HCT116 (cell line): ENCODE results near the gene ZNF76. TPM values are rescaled to one million over a fixed set of nuclear protein-coding genes. Genes with fewer than 3 reads are reported as not detected.

Experiments used
- ATAC-seq: fragments of 200-7000 bp; cut with Tn5 transposase; 2 replicates; pipeline ENCODE4 v1.9.1; 2020; ENCODE audit warnings: mild to moderate bottlenecking, moderate library complexity
- BruUV-seq: library from RNA; stranded (reverse); fragments of 400-500 nt; replicated peaks from 2 replicates; lab custom pipeline; 2021; lab: Mats Ljungman, UMichigan
- CTCF ChIA-PET: fragments of 300-600 bp; sonication (Branson Sonifier 250); formaldehyde crosslinking; loops from one replicate; lab custom pipeline; 2021; ENCODE audit warnings: antibody characterized with exemption; lab: Charles Lee
- POLR2A ChIA-PET: fragments of 300-600, 350-600 bp; sonication (Branson Sonifier 250); formaldehyde crosslinking; loops from one replicate; lab custom pipeline; 2021; ENCODE audit warnings: antibody characterized with exemption; lab: Charles Lee
- RAD21 ChIA-PET, 2 experiments: fragments of 300-600 bp; sonication (Branson Sonifier 250); formaldehyde crosslinking; loops; one replicate each; lab custom pipeline; 2023; ENCODE audit warnings: low total read pairs in 2 of 2; ENCODE audit not compliant: uncharacterized antibody in 2 of 2, unreplicated experiment in 2 of 2, low non-redundant PET in 1 of 2; lab: Charles Lee
- DNase-seq: peaks from one replicate; pipeline ENCODE4 v3.0.0-alpha.2; 2010; ENCODE audit warnings: low read depth, low spot score
- H2AFZ ChIP-seq: fragments of 200-600 bp; shearing (Covaris generic), sonication (generic); 2 replicates; pipeline ENCODE4 v1.6.1; 2017; ENCODE audit warnings: low read depth, mixed run types, mixed read lengths, antibody characterized with exemption, low read length; ENCODE audit not compliant: poor library complexity, severe bottlenecking
- H3K27ac ChIP-seq: 2 replicates; pipeline ENCODE4 v1.5.1; 2012; ENCODE audit warnings: low read depth, low read length
- H3K27me3 ChIP-seq: fragments of 200-600 bp; sonication (generic); 2 replicates; pipeline ENCODE4 v1.6.1; 2016; ENCODE audit warnings: mixed run types, low read length, mixed read lengths; ENCODE audit not compliant: insufficient read depth
- H3K36me3 ChIP-seq, 2 experiments: fragments of 200-500 bp in 1 of 2; fragments of 200-600 bp in 1 of 2; sonication (Bioruptor generic) in 1 of 2; sonication (generic) in 1 of 2; 2 replicates each; pipeline versions ENCODE4 v1.5.1 to v1.6.1; 2014 to 2016; ENCODE audit warnings: low read length in 2 of 2, inconsistent platforms in 1 of 2, mixed read lengths in 1 of 2, mixed run types in 1 of 2; ENCODE audit not compliant: insufficient read depth in 2 of 2, control insufficient read depth in 1 of 2
- H3K4me1 ChIP-seq, 2 experiments: fragments of 200-600 bp in 1 of 2; sonication (generic) in 1 of 2; 2 replicates each; pipeline versions ENCODE4 v1.5.1 to v1.6.1; 2012 to 2017; ENCODE audit warnings: low read length in 2 of 2, inconsistent platforms in 1 of 2, mild to moderate bottlenecking in 1 of 2, mixed read lengths in 1 of 2, mixed run types in 1 of 2, moderate library complexity in 1 of 2; ENCODE audit not compliant: insufficient read depth in 2 of 2, control insufficient read depth in 1 of 2
- H3K4me2 ChIP-seq: fragments of 200-600 bp; sonication (generic); 2 replicates; pipeline ENCODE4 v1.6.1; 2017; ENCODE audit warnings: mixed run types, low read length, mixed read lengths
- H3K4me3 ChIP-seq, 2 experiments: fragments of 200-600 bp in 1 of 2; sonication (generic) in 1 of 2; replicated peaks in 1 of 2; 2 replicates each; pipeline ENCODE4 v1.5.1; 2011 to 2016; ENCODE audit warnings: low read length in 2 of 2, control low read depth in 1 of 2, low read depth in 1 of 2, mild to moderate bottlenecking in 1 of 2, mixed read lengths in 1 of 2, mixed run types in 1 of 2
- H3K79me2 ChIP-seq: fragments of 200-600 bp; sonication (generic); 2 replicates; pipeline ENCODE4 v1.6.1; 2017; ENCODE audit warnings: mild to moderate bottlenecking, mixed run types, low read length, moderate library complexity, mixed read lengths; ENCODE audit not compliant: insufficient read depth
- H3K9ac ChIP-seq: fragments of 200-600 bp; sonication (generic); 2 replicates; pipeline ENCODE4 v1.6.1; 2016; ENCODE audit warnings: low read length, mixed read lengths
- H3K9me2 ChIP-seq: fragments of 200-600 bp; sonication (generic), shearing (Covaris generic); 2 replicates; pipeline ENCODE4 v1.6.1; 2017; ENCODE audit warnings: mixed run types, mild to moderate bottlenecking, moderate library complexity; ENCODE audit not compliant: insufficient read depth
- H3K9me3 ChIP-seq, 2 experiments: fragments of 200-500 bp in 1 of 2; fragments of 200-600 bp in 1 of 2; sonication (Bioruptor generic) in 1 of 2; sonication (generic) in 1 of 2; 2 replicates each; pipeline ENCODE4 v1.6.1; 2014 to 2017; ENCODE audit warnings: low read length in 2 of 2, mixed read lengths in 2 of 2, inconsistent platforms in 1 of 2, low read depth in 1 of 2, mild to moderate bottlenecking in 1 of 2, mixed run types in 1 of 2, moderate library complexity in 1 of 2; ENCODE audit not compliant: control insufficient read depth in 1 of 2, insufficient read depth in 1 of 2
- H4K20me1 ChIP-seq: fragments of 200-600 bp; sonication (generic), shearing (Covaris generic); 2 replicates; pipeline ENCODE4 v1.6.1; 2017; ENCODE audit warnings: mixed run types, mild to moderate bottlenecking, moderate library complexity; ENCODE audit not compliant: insufficient read depth
- ATF3 ChIP-seq: IDR thresholded peaks from 2 replicates; pipeline ENCODE4 v1.6.1; 2012
- EZH2 ChIP-seq: fragments of 200-600 bp; sonication (generic); IDR thresholded peaks from 2 replicates; pipeline ENCODE4 v1.6.1; 2017; ENCODE audit warnings: antibody characterized with exemption, mixed run types
- EZH2phosphoT487 ChIP-seq: fragments of 200-600 bp; IDR thresholded peaks from 2 replicates; pipeline ENCODE4 v1.6.1; 2018; ENCODE audit warnings: antibody characterized with exemption, borderline replicate concordance
- FOSL1 ChIP-seq: IDR thresholded peaks from 2 replicates; pipeline ENCODE4 v1.6.1; 2012; ENCODE audit warnings: low read depth
- JUND ChIP-seq: IDR thresholded peaks from 2 replicates; pipeline ENCODE4 v1.6.1; 2012
- MAX ChIP-seq: IDR thresholded peaks from 2 replicates; pipeline ENCODE4 v1.6.1; 2012
- RAD21 ChIP-seq: IDR thresholded peaks from 2 replicates; pipeline ENCODE4 v1.6.1; 2012; ENCODE audit warnings: low read depth, mild to moderate bottlenecking
- REST ChIP-seq: IDR thresholded peaks from 2 replicates; pipeline ENCODE4 v1.6.1; 2012; ENCODE audit warnings: low read depth
- SRF ChIP-seq: IDR thresholded peaks from 2 replicates; pipeline ENCODE4 v1.6.1; 2012; ENCODE audit warnings: low read depth
- YY1 ChIP-seq: IDR thresholded peaks from 2 replicates; pipeline ENCODE4 v1.6.1; 2011; ENCODE audit warnings: low read length, low read depth, moderate library complexity, mild to moderate bottlenecking; ENCODE audit not compliant: insufficient replicate concordance; ENCODE audit errors: extremely low read depth
- ZFX ChIP-seq: fragments of 450-650 bp; IDR thresholded peaks from 2 replicates; pipeline ENCODE4 v1.6.1; 2017
- intact Hi-C: fragments of 100-400 bp; cut with micrococcal nuclease; formaldehyde crosslinking; loops from 2 replicates; pipeline ENCODE4 v1.10.0; 2022
- total RNA-seq: library from RNA; stranded (reverse); gene quantifications from one replicate; pipeline ENCODE4 v1.2.1, GENCODE V29; 2021; ENCODE audit not compliant: unreplicated experiment

The ZNF76 gene
- total RNA-seq, 1 experiment from 2014 or later, result 47.5 TPM

GRCh38 chr6:35304299-35304698 is 44.8 kb downstream of the ZNF76 start:
- intact Hi-C loops, result no loop called here
- Histone ChIP-seq H3K4me2 (no peak overlapping the region), H3K27ac (no peak overlapping the region), H4K20me1 (no peaks in the 10 kb centered on the region), H3K4me3 (no peak overlapping the region), H3K36me3 (no peaks in the 10 kb centered on the region), H3K79me2 (peaks cover 4% of the 10 kb centered on the region; the same call in 1 of the 2 replicates), H3K4me1 (peaks cover 16 to 30% of the 10 kb centered on the region in 2 experiments), H3K9ac (no peak overlapping the region), H3K27me3 (no peaks in the 10 kb centered on the region), H3K9me2 (no peaks in the 10 kb centered on the region), H3K9me3 (no peaks in the 10 kb centered on the region), H2AFZ (no peak overlapping the region)
- no peak for TF ChIP-seq RAD21
- TF ChIP-seq EZH2phosphoT487, result no peak
- no peak for TF ChIP-seq MAX
- TF ChIP-seq YY1, result no peak
- TF ChIP-seq ATF3, result no peak
- TF ChIP-seq JUND, result no peak
- TF ChIP-seq EZH2, result no peak
- no peak for TF ChIP-seq FOSL1
- no peak for TF ChIP-seq ZFX
- TF ChIP-seq SRF, result no peak
- no peak for TF ChIP-seq REST
- DNase-seq (no peak), ATAC-seq (no peak)
- no TSS peak for BruUV-seq
- CTCF ChIA-PET, result no interaction called here
- POLR2A ChIA-PET, result no interaction called here
- RAD21 ChIA-PET, result no interaction called here
